Prostate gland (tissue), 2 donors: Measurements from ENCODE around the gene TNKS1BP1.

Experiments used
- POLR2A ChIP-seq: fragments of 450-650 bp; IDR thresholded peaks from one replicate; pipeline ENCODE4 v1.6.1; 2016; ENCODE audit warnings: antibody characterized with exemption, mild to moderate bottlenecking
- POLR2AphosphoS5 ChIP-seq: sonication (generic); formaldehyde crosslinking; IDR thresholded peaks from one replicate; pipeline ENCODE4 v1.6.1; 2017; ENCODE audit warnings: antibody characterized with exemption
- TF ChIP-seq, protein P1 (sequence below), 4 experiments: fragments of 200-600 bp in 2 of 4; fragments of 450-650 bp in 2 of 4; sonication (generic) in 2 of 4; IDR thresholded peaks; 1 replicate in 3 of 4; 2 replicates in 1 of 4; pipeline ENCODE4 v1.5.1; 2016 to 2019; ENCODE audit warnings: antibody characterized with exemption in 4 of 4, mild to moderate bottlenecking in 2 of 4, moderate library complexity in 2 of 4

DNA sequence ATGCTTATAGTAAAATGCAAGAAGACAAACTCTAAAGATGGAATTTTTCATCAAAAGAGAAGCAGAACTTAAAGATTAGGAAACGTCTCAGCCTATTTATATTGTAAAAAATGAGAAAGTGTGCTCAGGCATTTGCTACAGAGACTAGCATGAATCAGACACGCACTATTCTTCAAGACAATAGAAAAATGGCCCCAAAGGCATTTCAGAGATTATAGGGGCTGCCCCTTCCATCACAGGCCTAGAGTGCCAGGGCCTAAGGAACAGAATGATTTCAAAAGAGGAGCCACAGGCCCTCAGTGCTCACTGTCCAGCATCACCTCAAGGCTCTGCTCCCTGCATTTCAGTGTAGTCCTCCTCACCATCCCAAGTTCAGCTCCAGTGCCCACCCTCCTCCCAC lies 27.5 kb downstream of the TNKS1BP1 start:
- TF ChIP-seq, protein P1, sequence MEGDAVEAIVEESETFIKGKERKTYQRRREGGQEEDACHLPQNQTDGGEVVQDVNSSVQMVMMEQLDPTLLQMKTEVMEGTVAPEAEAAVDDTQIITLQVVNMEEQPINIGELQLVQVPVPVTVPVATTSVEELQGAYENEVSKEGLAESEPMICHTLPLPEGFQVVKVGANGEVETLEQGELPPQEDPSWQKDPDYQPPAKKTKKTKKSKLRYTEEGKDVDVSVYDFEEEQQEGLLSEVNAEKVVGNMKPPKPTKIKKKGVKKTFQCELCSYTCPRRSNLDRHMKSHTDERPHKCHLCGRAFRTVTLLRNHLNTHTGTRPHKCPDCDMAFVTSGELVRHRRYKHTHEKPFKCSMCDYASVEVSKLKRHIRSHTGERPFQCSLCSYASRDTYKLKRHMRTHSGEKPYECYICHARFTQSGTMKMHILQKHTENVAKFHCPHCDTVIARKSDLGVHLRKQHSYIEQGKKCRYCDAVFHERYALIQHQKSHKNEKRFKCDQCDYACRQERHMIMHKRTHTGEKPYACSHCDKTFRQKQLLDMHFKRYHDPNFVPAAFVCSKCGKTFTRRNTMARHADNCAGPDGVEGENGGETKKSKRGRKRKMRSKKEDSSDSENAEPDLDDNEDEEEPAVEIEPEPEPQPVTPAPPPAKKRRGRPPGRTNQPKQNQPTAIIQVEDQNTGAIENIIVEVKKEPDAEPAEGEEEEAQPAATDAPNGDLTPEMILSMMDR (IDR thresholded peaks at IDR 0.05) = no peak
- no peak for TF ChIP-seq POLR2A
- TF ChIP-seq POLR2AphosphoS5 = no peak
